ACHN (cell line): ENCODE measurements around the gene SFPQ.
A peak's percentile ranks its signal among the peaks of the same experiment; 100 is the strongest.

ENCODE experiments used
- DNase-seq: peaks from one replicate; pipeline ENCODE4 v3.0.0-alpha.2; 2015
- in situ Hi-C: cut with HindIII; loops from 2 replicates; pipeline ENCODE4 v1.10.0; 2017; ENCODE audit warnings: low sequenced_read_pairs, low pct_ligation_motif_present, low pct_unique_long_range_greater_than_20kb

Gene SFPQ

DNA sequence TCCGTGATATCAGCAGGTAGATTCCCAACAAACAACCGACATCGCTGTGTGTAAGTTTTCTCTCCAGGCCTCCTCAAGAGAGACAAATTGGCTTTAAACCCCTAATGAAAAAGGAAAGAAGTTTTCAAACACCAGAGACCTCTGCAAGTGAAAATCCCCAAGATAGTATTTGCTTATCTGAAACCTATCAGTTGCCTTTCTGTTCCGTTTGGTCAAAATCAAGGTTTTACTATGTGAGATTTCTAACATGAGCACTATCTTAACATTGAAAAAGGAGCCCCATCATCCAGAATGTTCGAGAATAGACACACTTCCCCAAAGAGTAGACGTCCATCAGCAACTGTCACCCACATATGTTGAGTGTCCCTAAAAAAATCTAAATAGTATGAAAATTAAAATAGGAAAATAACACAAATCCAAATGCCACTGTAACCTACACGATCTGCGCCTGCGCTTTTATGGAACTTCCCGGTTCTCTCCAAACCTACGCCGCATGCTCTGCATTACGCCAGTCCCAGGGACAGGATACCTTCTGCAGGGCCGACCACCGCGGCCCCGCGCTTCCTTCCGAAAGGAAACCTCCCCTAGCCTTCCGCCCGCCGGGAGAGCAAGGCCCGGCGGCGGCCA lies 1.4 kb downstream of the SFPQ start:
- in situ Hi-C loops: no loop called here
- DNase-seq: no peak

DNA sequence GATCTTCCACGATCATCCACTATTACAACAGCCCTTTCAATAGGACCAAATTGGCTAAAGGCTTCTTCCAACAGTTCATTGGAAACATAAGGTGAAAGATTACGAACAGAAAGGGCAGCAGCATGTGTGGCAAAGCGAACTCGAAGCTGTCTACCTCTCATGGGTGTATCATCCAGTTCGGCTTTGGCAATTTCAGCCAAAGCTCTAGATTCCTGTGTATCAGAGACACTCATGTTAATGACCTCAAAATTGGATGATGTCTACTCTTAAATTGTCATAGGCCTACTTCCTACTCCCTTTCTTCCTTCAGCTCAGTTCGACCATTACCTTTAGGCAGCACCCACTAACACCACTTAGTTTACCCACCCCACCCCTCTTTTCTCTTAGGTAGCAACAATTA lies 2.2 kb downstream of the SFPQ start:
- in situ Hi-C loops: no loop called here

DNA sequence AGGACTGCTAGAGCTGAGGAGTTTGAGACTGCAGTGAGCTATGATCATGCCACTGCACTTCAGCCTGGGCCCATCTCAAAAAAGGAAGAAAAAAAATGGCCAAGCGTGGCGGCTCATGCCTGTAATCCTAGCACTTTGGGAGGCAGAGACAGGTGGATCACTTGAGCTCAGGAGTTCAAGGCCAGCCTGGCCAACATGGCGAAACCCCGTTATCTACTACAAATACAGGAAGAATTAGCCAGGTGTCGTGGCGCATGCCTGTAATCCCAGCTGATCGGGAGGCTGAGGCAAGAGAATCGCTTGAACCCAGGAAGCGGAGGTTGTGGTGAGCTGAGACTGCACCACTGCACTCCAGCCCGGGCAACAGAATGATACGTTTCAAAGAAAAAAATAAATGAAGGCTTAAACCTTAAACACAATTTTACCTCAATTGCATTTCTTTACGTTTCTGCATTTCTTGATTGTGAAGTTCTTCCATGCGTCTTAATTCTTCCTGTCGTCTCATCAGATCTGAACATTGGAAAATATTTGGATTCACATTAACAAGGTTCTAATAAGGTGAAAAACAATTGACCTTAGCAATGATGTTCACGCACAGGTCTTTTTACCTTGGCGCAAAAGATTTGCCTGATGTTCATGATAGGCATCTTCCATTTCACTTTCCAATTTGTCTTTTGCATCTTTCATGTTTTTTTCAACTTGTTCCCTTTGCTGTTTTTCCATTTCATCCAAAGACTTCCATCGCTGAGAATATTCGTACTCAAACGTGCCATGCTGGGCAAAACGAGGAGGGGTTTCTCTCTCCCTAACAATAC lies 4.2 kb downstream of the SFPQ start:
- no peak for DNase-seq
- in situ Hi-C loops: no loop called here

More for the DNA sequence above, 2.2 kb downstream of the SFPQ start:
- DNase-seq: no peak

DNA sequence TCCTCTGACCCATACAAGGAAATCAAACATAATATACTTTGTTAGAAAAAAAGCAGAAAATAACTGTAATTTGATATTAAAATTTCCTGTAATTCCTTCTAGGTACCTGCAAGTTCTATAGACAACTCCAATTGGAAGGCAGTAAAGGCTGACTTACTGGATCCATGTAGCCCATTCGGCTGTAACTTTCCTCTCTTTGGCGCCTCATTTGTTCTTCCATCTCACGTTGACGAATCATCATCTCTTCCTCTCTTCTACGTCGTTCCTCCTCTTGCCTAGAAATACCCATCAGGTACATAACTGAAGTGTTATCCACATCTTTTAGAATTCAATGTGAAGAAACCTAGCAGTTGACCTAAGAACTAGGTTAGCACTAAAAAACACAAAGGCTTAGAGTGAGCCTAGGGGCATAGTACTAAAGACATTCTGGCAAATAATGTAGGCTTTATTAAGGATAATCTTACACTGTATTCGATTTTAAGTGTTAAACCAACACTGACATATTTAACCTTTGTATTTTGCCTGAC lies 5.1 kb downstream of the SFPQ start:
- DNase-seq: no peak
- in situ Hi-C loops: no loop called here

DNA sequence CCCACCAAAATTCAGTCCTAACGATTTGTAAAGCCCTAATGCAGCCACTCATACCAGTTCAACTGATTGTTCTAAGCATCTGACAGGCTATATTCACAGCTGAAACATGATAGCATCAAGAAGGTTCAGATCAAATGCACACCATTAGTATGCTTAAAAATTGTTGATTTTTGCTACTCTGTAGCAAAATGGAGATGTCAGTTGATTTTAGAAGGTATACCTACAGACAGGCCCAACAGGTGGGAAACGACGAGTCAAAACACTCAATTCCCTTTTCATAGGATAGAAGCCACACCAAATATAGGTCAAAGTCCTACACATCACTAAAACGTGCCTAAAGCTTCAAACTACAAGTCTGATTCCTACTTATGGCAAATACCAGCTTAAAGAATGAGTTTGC lies 6.7 kb downstream of the SFPQ start:
- in situ Hi-C loops: no loop called here
- DNase-seq: no peak

DNA sequence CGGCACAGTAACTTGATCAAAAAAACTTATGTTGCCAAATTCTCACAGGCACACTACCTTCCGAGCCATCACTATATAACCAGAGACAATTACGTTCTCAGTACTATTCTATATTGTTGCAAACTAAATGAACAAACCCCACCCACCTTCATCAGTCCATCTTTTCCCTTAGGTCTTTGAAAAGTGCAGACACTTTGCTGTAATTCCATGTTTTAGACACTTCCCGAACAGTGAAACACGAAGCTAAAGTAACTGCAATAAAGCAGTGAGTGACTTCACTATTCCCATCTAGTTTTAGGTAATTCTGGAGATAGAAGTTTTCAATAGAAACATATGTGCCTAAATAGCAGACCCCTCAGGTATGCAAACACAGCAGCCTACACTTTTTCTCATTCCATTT lies 7.7 kb downstream of the SFPQ start:
- no peak for DNase-seq
- in situ Hi-C loops: no loop called here

DNA sequence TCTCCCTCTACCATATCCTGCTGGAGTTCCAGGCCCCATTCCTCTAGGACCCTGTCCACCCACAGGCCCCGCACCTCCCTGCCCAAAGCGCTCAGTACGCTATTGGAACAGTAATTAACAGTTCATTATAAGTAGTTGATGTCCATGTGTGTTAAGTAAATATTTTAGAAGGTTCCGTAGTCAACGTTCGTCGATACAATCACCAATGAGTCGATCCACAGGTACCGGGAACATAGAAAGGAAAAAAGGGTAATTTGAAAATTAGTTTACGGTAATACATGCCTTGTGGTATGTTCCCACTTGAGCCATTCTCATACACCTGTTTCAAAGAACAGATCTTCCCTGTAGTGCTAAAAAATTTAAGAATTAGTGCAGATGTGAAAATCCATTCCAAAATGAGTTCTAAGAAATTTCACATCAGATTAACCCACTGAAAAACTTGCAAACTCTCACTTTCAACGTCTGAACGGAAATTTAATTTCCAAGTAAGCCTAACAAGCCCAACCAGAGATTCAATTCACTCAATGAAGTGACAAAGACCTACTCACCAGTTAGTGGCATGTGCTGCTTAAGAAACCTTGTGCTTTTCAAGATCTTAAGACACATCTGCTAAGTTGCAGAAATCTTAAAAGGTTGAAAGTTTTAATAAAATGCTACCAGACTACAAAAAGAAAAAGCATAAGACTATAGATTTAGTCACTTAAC lies 8.3 kb downstream of the SFPQ start:
- in situ Hi-C loops: no loop called here
- no peak for DNase-seq

DNA sequence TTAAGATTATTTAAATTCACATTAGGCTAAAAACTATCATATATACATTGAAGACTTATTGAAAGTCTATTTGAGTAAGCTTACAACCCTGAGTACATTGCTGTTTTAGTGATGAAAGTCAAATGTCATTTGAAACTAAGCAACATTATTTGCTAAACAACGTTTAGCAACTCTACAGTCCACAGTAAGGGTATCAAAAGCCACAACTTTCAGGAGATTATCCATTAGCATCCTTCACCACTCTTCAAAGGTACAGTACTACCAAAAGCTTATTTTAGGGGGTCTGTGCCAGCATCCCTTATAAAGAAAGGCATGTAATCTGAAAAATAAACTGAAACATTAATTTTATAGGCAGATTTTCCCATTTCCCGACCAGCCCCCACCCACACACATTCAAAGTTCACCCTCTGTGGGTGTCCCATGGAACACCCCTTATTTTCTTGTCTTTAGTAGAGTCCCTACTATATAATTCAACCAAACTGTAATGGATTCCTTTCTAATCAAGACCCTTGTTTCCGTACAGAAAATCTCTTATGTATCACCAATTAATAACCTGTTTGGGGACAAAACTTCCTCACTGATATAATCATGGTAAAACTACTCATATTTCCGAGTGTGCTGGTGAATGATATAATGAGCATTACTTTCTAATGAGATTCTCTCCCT lies 11.0 kb downstream of the SFPQ start:
- in situ Hi-C loops: no loop called here
- DNase-seq: no peak

DNA sequence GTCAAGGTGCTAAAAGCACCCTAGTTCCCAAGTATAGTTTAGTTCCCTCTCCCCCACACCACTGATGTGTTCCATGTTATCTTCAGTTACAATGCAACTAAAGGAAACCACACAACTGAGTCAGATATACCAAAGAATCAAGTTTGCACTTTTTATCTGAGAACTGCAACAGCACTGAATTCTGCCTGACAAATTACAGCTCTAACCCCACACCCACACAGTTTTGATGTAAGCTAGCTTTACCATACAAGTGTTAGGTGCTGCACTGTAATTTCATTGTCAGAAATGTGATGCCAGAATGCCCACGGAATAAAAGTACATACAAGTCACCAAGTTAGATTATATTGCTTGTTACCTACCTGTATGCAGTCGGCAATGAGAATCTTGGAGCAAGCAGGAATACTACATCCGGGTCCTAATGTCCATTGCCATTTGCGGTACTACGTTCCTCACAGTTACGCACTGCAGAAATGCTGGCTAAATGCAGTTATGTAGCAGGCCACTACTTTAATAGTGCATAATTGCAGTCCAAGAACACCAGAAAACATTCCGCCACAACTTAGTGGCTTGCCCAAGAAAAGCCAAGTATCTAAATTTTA lies 12.1 kb downstream of the SFPQ start:
- in situ Hi-C loops: no loop called here
- no peak for DNase-seq

DNA sequence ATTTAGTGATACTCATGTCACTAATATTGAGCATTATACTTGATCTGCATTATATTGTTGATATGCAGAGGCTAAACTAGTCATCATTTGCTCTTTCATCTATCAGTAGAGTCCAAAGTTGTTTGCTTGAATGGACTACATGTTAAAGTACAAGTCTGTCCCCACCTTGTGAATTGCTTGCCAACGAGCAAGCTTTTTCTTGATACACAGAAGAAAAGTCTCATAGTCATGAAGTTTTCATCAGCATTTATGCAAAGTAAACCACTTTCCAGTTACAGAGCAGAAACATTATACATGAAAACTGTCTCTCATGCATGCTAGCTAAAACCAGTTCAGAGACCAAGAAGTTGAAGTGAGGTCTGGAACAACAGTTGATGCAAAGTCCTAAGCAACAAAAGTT lies 13.0 kb downstream of the SFPQ start:
- in situ Hi-C loops: no loop called here
- no peak for DNase-seq

DNA sequence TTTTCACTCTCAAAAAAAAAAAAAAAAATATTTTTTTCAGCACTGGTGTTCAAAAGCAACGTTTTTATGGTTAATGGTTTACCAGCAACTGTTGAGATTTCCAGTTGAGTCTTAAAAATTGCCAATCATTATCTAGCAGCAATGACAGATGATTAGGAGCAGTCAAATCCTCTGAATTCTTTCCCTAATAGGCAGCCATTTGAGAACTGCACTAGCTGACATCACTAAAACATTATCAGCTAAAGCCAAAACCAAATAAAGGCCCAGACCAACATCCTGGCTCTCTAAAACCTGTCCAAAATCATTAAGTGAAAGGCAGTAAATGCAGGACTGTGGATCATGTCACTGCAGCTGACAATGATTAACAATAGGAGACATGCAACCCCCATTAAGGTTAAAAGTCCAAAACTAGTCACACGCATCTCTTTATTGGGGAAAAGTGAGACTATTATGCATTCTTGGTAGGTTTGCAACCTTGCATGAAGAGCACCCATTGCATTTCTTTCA lies 14.0 kb downstream of the SFPQ start:
- DNase-seq: peak; percentile 51
- in situ Hi-C loops: no loop called here

DNA sequence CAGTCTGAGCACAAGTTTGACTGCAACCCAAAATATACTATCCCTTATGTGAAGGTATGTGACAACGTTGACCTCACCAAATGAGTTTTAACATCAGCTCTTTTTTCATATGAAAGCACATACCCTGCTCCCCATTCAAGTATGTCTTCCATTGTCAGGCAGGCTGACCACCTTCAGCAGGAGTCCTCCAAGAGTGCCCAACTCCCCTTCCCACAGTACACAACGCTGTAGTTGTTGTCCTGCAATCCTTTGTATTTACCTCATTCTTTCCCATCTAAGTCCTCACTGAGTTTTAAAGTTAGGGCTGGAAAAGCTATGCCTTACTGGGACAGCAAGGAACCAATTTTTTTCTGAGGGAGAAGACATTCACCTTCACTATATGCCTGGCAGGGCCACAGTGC lies 14.7 kb downstream of the SFPQ start:
- DNase-seq: no peak
- in situ Hi-C loops: no loop called here

DNA sequence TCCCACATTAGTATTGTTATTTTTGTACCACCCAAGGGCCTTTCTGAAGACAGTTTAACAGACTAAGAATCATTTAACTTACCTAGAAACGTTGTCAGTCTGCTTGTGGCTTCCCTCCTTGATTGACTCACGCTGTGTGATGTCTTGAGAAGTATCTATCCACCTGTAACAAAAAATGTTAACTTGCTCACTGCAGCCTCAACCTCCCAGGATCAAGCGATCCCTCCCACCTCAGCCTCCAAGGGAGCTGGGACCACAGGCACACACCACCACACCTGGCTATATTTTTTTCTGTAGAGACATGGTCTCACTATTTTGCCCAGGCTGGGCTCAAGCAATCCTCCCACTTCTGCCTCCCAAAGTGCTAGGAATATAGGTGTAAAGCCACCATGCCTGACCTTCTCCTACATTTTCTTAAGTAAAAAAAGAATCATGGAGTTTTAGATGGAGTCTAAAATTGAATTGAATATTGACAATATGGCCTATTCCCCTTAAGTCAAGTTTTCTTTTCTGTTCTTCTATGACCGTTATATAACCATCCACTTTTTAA lies 15.6 kb downstream of the SFPQ start:
- in situ Hi-C loops: no loop called here
- no peak for DNase-seq

DNA sequence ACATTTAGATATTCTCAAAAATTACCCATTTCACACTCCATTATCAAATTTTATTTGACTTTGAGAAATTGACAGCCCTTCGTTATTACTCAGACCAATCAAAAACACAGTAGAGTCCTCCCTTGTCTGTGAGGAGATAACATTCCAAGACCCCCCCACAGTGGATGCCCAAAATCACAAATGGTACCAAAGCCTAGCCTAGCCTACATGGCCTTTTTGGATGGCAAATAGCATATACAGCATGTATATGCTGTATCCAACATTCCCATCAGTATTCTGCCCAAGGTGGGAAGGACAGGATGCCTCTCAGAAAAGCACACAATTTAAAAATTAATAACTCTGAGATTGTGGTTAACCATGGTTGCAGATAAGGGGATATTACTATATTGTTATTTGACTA lies 17.3 kb downstream of the SFPQ start:
- in situ Hi-C loops: no loop called here
- no peak for DNase-seq

DNA sequence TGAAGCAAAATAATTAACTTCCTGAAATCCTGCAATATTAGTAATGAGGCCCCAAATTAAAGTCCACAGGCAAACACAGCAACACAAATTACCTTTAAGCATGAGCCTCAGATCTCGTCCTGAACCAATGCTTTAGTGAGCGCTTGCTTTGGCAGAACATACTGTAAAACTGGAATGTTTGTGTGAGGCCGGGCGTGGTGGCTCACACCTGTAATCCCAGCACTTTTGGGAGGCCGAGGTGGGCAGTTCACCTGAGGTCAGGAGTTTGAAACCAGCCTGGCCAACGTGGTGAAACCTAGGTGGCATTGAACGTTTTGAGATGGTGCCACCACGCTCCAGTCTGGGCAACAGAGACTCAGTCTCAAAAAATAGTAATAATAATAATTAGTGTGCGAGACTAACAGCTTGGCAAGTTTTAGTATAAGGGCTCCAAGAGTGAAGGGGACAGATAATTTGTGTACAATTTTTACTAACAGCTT lies 17.8 kb downstream of the SFPQ start:
- DNase-seq: no peak
- in situ Hi-C loops: no loop called here

DNA sequence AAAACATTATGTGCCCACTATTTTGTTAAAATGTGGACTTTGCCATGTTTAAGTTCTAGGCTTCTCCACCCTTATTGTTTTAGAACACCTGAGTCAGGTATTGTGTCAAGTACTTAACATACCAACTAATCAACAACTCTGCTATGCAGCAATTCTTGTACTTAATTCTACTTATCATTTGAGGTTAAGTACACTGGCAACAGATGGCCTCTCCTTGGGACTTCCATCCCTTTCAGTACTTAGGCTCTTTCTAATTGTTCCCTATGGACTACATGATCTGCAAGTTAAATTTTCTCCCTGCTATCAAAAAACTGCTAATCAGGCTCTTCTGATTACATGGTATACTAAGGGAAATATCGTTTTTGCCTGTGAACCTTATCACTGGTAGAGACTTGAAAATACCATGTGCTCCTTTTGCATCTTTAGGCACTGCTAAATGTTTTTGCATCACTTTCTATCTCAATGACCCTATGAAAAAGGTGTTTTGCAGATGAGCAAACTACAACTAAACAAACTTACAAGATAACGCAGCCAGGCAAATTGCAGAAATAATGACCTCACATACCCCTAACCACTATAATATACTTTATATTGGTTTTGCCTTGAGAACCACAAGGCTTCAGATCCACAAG lies 18.9 kb downstream of the SFPQ start:
- no peak for DNase-seq
- in situ Hi-C loops: no loop called here

DNA sequence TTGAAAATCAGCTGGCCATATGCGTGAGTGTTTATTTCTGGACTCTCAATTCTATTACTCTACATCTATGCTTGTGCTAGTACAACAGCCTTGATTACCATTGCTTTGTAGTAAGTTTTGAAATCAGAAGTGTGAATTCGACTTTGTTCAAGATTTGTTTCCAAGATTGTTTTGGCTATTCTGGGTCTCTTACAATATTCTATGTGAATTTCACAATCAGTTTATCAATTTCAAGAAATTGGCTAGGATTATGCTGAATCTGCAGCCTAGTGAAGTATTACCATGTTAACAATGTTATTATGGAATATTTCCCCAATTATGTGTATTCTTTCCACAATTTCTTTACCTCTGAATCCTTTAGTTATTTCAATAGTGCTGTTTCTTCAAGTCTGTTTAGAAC lies 19.5 kb downstream of the SFPQ start:
- in situ Hi-C loops: no loop called here
- DNase-seq: no peak

DNA sequence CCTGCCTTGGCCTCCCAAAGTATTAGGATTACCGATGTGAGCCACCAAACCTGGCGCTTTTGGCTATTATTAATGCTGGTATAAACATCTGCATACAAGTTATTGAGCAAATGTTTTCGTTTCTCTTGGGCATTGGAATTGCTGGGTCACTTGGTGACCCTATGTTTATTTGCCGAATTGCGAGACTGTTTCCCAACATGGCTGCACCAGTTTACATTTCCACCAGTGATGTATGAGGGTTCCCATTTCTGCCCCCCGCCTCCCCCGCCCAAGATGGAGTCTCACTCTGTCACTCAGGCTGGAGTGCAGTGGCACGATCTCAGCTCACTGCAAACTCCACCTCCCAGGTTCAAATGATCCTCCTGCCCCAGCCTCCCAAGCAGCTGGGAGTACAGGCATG lies 20.9 kb downstream of the SFPQ start:
- in situ Hi-C loops: no loop called here
- DNase-seq: no peak
